Activated effector memory CD4-positive, alpha-beta T cell treated with anti-CD3 and anti-CD28 coated beads, Interleukin-2, amount 50 U/mL, for 16 hours (primary cell): ENCODE measurements around the gene SOCS3.

ENCODE experiments used
- DNase-seq: peaks from one replicate; pipeline ENCODE4 v3.0.0-alpha.2; 2020

Gene SOCS3

GRCh38 chr17:78359997-78360370 is at the start of gene SOCS3:
TSS of gene SOCS3 (minus strand) at chr17:78360077. CDS start at chr17:78359095, 982 bp downstream.
- DNase-seq = peak; percentile 98

- DNase-seq = no peak
Measured at GRCh38 chr17:78409191-78409928, 49.5 kb upstream of the SOCS3 start.

GRCh38 chr17:78408476-78409050 is 48.7 kb upstream of the SOCS3 start:
- no peak for DNase-seq

GRCh38 chr17:78407387-78408000 is 47.6 kb upstream of the SOCS3 start:
- no peak for DNase-seq

- DNase-seq = no peak
Measured at GRCh38 chr17:78406920-78407319, 47.0 kb upstream of the SOCS3 start.

- DNase-seq = no peak
Measured at GRCh38 chr17:78406396-78406795, 46.5 kb upstream of the SOCS3 start.

- no peak for DNase-seq
Measured at GRCh38 chr17:78403822-78404221, 43.9 kb upstream of the SOCS3 start.

GRCh38 chr17:78401891-78402290 is 42.0 kb upstream of the SOCS3 start:
- DNase-seq = no peak

- DNase-seq = no peak
Measured at GRCh38 chr17:78401246-78401645, 41.4 kb upstream of the SOCS3 start.

GRCh38 chr17:78400581-78401240 is 40.8 kb upstream of the SOCS3 start:
- no peak for DNase-seq

- DNase-seq = no peak
Measured at GRCh38 chr17:78399693-78400144, 39.8 kb upstream of the SOCS3 start.

GRCh38 chr17:78399028-78399692 is 39.3 kb upstream of the SOCS3 start:
- no peak for DNase-seq

- no peak for DNase-seq
Measured at GRCh38 chr17:78398390-78398789, 38.5 kb upstream of the SOCS3 start.

- no peak for DNase-seq
Measured at GRCh38 chr17:78397681-78398101, 37.8 kb upstream of the SOCS3 start.

- DNase-seq = no peak
Measured at GRCh38 chr17:78396441-78397337, 36.8 kb upstream of the SOCS3 start.

- DNase-seq = no peak
Measured at GRCh38 chr17:78395155-78395554, 35.3 kb upstream of the SOCS3 start.

- DNase-seq = no peak
Measured at GRCh38 chr17:78394209-78394608, 34.3 kb upstream of the SOCS3 start.

GRCh38 chr17:78393575-78393974 is 33.7 kb upstream of the SOCS3 start:
- no peak for DNase-seq

- no peak for DNase-seq
Measured at GRCh38 chr17:78392295-78392694, 32.4 kb upstream of the SOCS3 start.

GRCh38 chr17:78391843-78392242 is 32.0 kb upstream of the SOCS3 start:
- no peak for DNase-seq

- DNase-seq = no peak
Measured at GRCh38 chr17:78391051-78391431, 31.2 kb upstream of the SOCS3 start.
